Activated T-cell treated with anti-CD3 and anti-CD28 coated beads, Interleukin-2, amount 50 U/mL, for 1 hour (primary cell): ENCODE data around the gene NEU2.
"Not testable (repeated sequence)": the region's sequence is repeated elsewhere in the genome, so short reads cannot be mapped to it uniquely, and the experiment has no call there.

Experiments
- DNase-seq: peaks from one replicate; pipeline ENCODE4 v3.0.0-alpha.2; 2020

Gene NEU2

GRCh38 chr2:233035426-233036161 lies 3.1 kb downstream of the NEU2 start:
- no peak for DNase-seq

DNA sequence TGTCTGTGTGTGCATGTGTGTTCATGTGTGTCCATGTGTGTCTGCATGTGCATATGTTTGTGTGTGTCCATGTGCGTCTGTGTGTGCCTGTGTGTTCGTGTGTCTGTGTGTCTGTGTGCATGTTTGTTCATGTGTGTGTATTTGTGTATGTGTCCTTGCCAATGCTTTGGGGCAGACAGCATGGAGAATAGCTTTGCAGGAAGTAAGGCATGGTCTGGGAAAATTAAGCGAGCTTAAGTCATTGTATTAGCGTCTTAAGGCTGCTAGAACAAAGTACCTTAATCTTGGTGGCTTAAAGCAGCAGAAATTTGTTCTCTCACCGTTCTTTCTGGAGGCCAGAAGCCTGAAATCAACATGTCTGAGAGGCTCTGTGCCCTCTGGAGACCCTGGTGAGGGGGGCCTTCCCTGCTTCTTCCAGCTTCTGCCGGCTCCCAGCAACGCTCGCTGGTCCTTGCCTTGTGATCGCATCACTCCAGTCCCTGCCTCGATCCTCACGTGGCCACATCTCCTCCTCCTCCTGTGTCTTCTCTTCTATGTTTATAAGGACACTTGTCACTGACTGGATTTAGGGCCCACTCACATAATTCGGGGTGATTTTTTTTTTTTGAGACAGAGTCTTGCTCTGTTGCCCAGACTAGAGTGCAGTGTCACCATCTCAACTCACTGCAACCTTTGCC lies 3.8 kb downstream of the NEU2 start:
- no peak for DNase-seq

DNA sequence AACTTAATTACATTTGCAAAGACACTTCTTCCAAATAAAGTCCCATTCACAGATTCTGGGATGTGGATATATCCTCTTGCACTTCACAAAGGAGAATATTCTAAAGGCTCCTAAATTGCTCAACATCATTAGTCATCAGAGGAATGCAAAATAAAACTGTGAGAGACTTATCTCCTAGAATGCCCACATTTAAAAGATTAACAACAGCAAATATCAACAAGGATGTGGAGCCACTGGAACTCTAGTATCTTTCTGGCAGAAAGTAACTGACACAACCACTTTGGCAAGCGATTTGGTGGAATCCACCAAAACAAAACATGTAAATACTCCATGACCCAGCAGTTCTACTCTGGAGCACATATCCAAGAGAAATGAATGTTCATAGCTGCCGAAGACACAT lies 4.6 kb downstream of the NEU2 start:
- DNase-seq, result no peak

DNA sequence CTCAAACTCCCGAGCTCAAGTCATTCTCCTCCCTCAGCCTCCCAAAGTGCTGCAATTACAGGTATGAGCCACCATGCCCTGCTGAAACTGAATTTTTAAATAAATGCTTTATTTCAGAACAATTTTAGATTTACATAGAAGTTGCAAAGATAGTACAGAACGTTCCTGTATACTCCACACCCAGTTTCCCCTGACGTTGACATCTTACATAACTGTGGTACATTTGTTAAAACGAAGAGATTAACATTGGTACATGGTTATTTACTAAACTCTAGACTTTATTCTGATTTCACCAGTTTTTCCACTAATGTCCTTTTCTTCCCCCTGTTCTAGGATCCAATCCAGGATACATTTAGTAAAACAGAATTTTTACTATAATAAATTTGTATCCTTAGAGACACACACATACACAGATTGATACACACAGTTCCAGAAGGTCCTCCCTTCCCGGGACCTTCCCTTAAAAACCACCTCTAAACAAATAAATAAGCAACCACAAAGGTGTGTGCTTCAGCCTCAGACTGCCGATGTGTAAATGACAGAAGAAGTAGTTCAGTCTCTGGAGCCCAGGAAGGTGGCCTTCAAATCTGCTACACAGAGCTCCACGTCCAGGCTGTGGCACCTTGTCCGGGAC lies 6.9 kb downstream of the NEU2 start:
- no peak for DNase-seq

- DNase-seq, result no peak
These were observed 7.5 kb downstream of the NEU2 start for GRCh38 chr2:233039846-233040530.

DNA sequence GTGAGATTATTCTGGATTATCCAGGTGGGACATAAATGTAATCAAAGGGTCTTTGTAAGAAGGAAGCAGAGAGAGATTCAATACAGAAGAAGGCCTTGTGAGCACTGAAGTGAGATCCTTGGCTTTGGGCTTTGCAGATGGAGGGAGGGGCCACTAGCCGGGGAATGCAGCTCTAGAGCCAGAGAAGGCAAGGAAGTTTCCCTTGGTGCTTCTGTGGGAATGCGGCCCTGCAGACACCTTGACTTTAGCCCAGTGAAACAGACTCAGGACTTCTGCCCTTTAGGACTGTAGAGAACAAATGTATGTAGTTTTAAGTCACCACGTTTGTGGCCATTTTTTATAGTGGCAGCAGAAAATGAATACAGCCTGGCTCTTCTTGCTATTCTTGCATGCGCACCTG lies 8.1 kb downstream of the NEU2 start:
- no peak for DNase-seq

DNA sequence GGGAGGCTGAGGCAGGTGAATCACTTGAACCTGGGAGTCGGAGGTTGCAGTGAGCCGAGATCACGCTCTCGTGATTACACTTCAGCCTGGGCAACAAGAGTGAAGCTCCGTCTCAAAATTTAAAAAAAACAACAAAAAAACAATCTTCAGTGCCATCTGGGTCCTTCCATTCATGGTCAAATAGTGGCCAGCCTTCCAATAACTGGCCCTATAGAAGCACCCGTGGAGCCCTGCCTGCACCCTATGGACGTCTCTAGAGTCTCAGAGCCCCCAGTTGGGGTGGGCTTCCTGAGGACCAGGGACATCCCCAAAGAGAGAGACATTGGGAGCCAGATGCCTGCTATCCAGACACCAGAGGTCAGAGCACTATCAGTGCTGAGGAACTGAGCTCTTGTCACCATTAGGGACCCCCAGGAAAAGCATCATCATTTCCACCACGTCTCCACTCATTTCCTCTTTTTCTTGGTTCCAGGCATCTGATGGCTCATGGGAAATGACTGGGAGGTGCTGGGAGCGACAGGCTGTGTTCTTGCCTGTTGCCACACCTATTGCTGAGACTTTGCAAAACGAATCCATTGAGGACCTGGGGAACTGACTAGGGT lies 9.4 kb downstream of the NEU2 start:
- no peak for DNase-seq

- no peak for DNase-seq
These were observed 10.1 kb downstream of the NEU2 start for GRCh38 chr2:233042549-233042948.

DNA sequence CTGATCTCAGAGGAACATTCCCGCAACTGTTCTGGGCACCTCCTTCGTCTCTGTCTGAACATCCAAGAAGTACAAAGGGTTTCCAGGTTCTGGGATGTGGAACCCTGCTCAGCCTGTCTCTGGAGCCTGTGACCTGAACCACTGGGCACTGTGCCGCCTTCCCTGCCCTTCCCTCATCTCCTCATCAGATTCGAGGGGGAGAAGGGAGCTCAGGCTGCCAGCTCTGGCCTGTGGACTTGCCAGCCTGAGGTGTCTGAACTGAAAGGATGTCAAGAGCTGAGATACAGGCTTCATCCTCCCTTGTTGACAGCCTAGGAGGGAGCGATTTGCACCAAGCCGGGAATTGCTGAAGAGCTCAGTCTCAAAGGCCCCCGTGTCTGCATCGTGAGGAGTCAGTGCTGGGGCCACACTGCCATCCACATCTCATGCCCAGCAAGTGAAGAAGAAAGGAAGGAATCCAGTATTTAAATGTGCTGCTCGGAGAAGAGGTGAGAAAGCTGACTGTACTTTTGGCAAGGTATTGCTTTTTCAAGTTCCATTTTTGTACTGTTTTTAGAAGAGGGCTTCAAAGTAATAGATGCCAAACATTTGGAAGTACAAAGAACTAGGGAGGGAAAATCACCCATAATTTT lies 12.6 kb downstream of the NEU2 start:
- DNase-seq, result no peak

DNA sequence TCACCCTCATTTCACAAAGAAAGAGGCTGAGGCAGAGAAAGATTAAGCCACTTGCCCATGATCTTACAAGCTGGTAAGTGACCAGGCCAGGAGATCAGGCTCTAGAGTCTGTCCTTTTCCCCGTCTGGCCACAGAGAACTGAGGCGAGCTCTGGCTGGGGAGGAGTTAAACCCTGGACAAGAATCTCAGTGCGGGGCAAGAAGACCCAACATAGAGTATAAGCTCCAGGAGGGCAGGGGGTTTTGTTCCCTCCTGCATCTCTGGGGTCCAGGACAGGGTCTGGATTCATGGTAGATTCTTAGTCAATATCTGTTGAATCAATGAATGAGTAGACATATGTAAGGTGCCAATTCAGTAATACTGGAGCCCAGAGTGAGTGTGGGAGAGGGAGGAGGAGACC lies 14.7 kb downstream of the NEU2 start:
- no peak for DNase-seq

GRCh38 chr2:233047667-233048066 lies 15.2 kb downstream of the NEU2 start:
- DNase-seq, result no peak

- DNase-seq, result peak; percentile 3
These were observed 16.2 kb downstream of the NEU2 start for GRCh38 chr2:233048569-233049193.

GRCh38 chr2:233049194-233049761 lies 16.8 kb downstream of the NEU2 start:
- DNase-seq, result peak; percentile 13

GRCh38 chr2:233051241-233052149 lies 19.0 kb downstream of the NEU2 start:
- peak; percentile 4 for DNase-seq

GRCh38 chr2:233052517-233052916 lies 20.0 kb downstream of the NEU2 start:
- DNase-seq, result not testable (repeated sequence)

DNA sequence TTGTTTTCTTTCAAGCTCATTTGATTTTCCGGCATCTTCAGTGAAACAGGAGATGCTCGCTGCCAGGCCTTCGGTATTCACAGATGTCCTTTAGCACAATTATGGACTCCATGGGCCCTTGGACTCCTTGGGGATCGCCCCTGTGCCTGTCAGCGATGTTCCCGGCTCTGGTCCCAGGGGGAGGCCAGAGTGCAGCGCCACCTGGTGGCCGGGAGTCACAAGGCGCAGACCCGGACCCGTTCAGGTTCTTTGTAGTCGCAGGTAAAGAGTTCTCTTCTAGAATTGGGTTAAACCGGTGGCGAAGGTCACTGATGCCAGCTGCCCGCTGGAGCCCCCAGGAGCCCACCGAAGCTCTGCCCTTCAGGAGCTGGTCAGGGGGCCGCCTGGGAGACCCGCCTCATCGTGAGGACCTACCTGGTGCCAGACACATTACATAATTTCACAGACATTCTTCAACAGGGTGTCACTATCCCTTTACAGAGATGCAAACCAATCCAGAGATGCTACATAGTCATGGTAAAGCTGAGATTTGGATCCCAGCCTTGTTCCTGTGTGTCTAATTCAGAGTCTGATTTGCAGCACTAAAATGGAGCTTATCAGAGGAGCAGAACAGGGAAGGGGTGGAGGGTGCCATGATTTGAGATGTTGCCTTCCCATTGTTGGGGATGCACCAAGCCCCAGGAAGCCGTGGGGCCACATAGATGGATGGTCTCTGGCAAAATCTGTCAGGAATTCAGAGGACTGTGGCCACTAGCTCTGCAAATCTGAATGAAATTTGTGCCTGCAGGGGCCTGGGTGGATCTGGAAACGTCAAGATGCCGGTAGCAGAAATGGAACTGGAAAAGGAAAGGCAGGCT lies 21.7 kb downstream of the NEU2 start:
- DNase-seq, result peak; percentile 77

DNA sequence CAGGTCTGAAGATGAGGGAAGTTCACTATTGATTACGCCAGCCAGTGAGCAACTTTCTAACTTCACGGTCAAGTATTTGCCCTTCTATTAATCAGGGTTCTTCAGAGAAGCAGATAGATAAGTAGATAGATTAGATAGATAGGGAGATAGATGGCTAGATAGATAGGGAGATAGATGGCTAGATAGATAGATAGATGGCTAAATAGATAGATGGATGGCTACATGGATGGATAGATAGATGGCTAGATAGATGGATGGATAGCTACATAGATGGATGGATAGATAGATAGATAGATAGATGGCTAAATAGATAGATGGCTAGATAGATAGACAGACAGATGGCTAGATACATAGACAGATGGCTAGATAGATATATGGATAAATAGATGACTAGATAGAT lies 22.9 kb downstream of the NEU2 start:
- DNase-seq, result no peak

GRCh38 chr2:233056961-233057605 lies 24.6 kb downstream of the NEU2 start:
- peak; percentile 11 for DNase-seq
